ENCODE data around the gene UVRAG.
A peak's percentile ranks its signal among the peaks of the same experiment; 100 is the strongest.
"Not testable (repeated sequence)": the region's sequence is repeated elsewhere in the genome, so short reads cannot be mapped to it uniquely, and the experiment has no call there.

UVRAG gene

GRCh38 chr11:76067099-76067498, 252.1 kb downstream of the UVRAG start:
- TF ChIP-seq FOXP2 (optimal IDR thresholded peaks at IDR 0.05; ENCODE audit: control extremely low read depth, extremely low read length, insufficient read depth) (no peak), POLR2AphosphoS5 (IDR thresholded peaks at IDR 0.05; ENCODE audit: borderline replicate concordance, low read depth, low read length) (no peak), EZH2 (IDR thresholded peaks at IDR 0.05) (no peak)
- no peak overlapping the region for H3K27ac ChIP-seq
- DNase-seq (ENCODE audit: low read depth, low spot score), result no peak

GRCh38 chr11:76069001-76069400, 254.0 kb downstream of the UVRAG start:
- TF ChIP-seq EZH2 (IDR thresholded peaks at IDR 0.05), result no peak
- no peak for TF ChIP-seq POLR2AphosphoS5 (IDR thresholded peaks at IDR 0.05; ENCODE audit: borderline replicate concordance, low read depth, low read length)
- no peak for TF ChIP-seq FOXP2 (optimal IDR thresholded peaks at IDR 0.05; ENCODE audit: control extremely low read depth, extremely low read length, insufficient read depth)
- Histone ChIP-seq H3K4me3 (no peak overlapping the region), H3K36me3 (ENCODE audit: insufficient read depth, low read length) (no peaks in the 10 kb centered on the region)

More at GRCh38 chr11:76067099-76067498, 252.1 kb downstream of the UVRAG start:
- no peak overlapping the region for H3K4me3 ChIP-seq
- H3K36me3 ChIP-seq (ENCODE audit: insufficient read depth, low read length), result no peaks in the 10 kb centered on the region
- no peak overlapping the region for H3K9ac ChIP-seq (ENCODE audit: insufficient read length)
- H3K9me3 ChIP-seq (ENCODE audit: low read depth, low read length), result no peaks in the 10 kb centered on the region

GRCh38 chr11:76071090-76071489, 256.1 kb downstream of the UVRAG start:
- Histone ChIP-seq H3K4me3 (no peak overlapping the region), H3K36me3 (ENCODE audit: insufficient read depth, low read length) (no peaks in the 10 kb centered on the region), H3K9ac (ENCODE audit: insufficient read length) (no peak overlapping the region), H3K27ac (no peak overlapping the region), H3K9me3 (ENCODE audit: low read depth, low read length) (no peaks in the 10 kb centered on the region)
- TF ChIP-seq FOXP2 (optimal IDR thresholded peaks at IDR 0.05; ENCODE audit: control extremely low read depth, extremely low read length, insufficient read depth), result no peak
- no peak for TF ChIP-seq POLR2AphosphoS5 (IDR thresholded peaks at IDR 0.05; ENCODE audit: borderline replicate concordance, low read depth, low read length)
- no peak for TF ChIP-seq EZH2 (IDR thresholded peaks at IDR 0.05)
- DNase-seq (ENCODE audit: low read depth, low spot score), result no peak

More at GRCh38 chr11:76069001-76069400, 254.0 kb downstream of the UVRAG start:
- no peak for DNase-seq (ENCODE audit: low read depth, low spot score)
- H3K9me3 ChIP-seq (ENCODE audit: low read depth, low read length), result no peaks in the 10 kb centered on the region
- H3K27ac ChIP-seq, result no peak overlapping the region
- no peak overlapping the region for H3K9ac ChIP-seq (ENCODE audit: insufficient read length)

GRCh38 chr11:76073724-76074123, 258.7 kb downstream of the UVRAG start:
- Histone ChIP-seq H3K9me3 (ENCODE audit: low read depth, low read length) (no peaks in the 10 kb centered on the region), H3K27ac (no peak overlapping the region), H3K36me3 (ENCODE audit: insufficient read depth, low read length) (no peaks in the 10 kb centered on the region), H3K4me3 (no peak overlapping the region), H3K9ac (ENCODE audit: insufficient read length) (no peak overlapping the region)
- DNase-seq (ENCODE audit: low read depth, low spot score), result no peak
- TF ChIP-seq EZH2 (IDR thresholded peaks at IDR 0.05), result no peak
- TF ChIP-seq POLR2AphosphoS5 (IDR thresholded peaks at IDR 0.05; ENCODE audit: borderline replicate concordance, low read depth, low read length), result no peak
- no peak for TF ChIP-seq FOXP2 (optimal IDR thresholded peaks at IDR 0.05; ENCODE audit: control extremely low read depth, extremely low read length, insufficient read depth)

- Histone ChIP-seq H3K9me3 (ENCODE audit: low read depth, low read length) (no peaks in the 10 kb centered on the region), H3K9ac (ENCODE audit: insufficient read length) (no peak overlapping the region), H3K36me3 (ENCODE audit: insufficient read depth, low read length) (no peaks in the 10 kb centered on the region), H3K27ac (peak overlapping the region; percentile 65; the same call in 1 of the 2 replicates), H3K4me3 (no peak overlapping the region)
- no peak for DNase-seq (ENCODE audit: low read depth, low spot score)
- TF ChIP-seq POLR2AphosphoS5 (IDR thresholded peaks at IDR 0.05; ENCODE audit: borderline replicate concordance, low read depth, low read length) (no peak), FOXP2 (optimal IDR thresholded peaks at IDR 0.05; ENCODE audit: control extremely low read depth, extremely low read length, insufficient read depth) (no peak), EZH2 (IDR thresholded peaks at IDR 0.05) (no peak)
Observed at GRCh38 chr11:76074148-76075095, 259.4 kb downstream of the UVRAG start.

- H3K27ac ChIP-seq, result no peak overlapping the region
- no peaks in the 10 kb centered on the region for H3K36me3 ChIP-seq (ENCODE audit: insufficient read depth, low read length)
- TF ChIP-seq POLR2AphosphoS5 (IDR thresholded peaks at IDR 0.05; ENCODE audit: borderline replicate concordance, low read depth, low read length) (no peak), FOXP2 (optimal IDR thresholded peaks at IDR 0.05; ENCODE audit: control extremely low read depth, extremely low read length, insufficient read depth) (no peak), EZH2 (IDR thresholded peaks at IDR 0.05) (no peak)
- H3K9ac ChIP-seq (ENCODE audit: insufficient read length), result no peak overlapping the region
- H3K4me3 ChIP-seq, result no peak overlapping the region
- no peak for DNase-seq (ENCODE audit: low read depth, low spot score)
- H3K9me3 ChIP-seq (ENCODE audit: low read depth, low read length), result no peaks in the 10 kb centered on the region
Observed at GRCh38 chr11:76075716-76076115, 260.7 kb downstream of the UVRAG start.

GRCh38 chr11:76076253-76076652, 261.2 kb downstream of the UVRAG start:
- not testable (repeated sequence) for DNase-seq (ENCODE audit: low read depth, low spot score); H3K9me3 ChIP-seq (ENCODE audit: low read depth, low read length); H3K27ac ChIP-seq; H3K4me3 ChIP-seq; H3K9ac ChIP-seq (ENCODE audit: insufficient read length); H3K36me3 ChIP-seq (ENCODE audit: insufficient read depth, low read length)

- H3K27ac ChIP-seq, result no peak overlapping the region
- H3K36me3 ChIP-seq (ENCODE audit: insufficient read depth, low read length), result no peaks in the 10 kb centered on the region
- H3K9ac ChIP-seq (ENCODE audit: insufficient read length), result no peak overlapping the region
- no peak for DNase-seq (ENCODE audit: low read depth, low spot score)
- H3K4me3 ChIP-seq, result no peak overlapping the region
- no peaks in the 10 kb centered on the region for H3K9me3 ChIP-seq (ENCODE audit: low read depth, low read length)
- no peak for TF ChIP-seq FOXP2 (optimal IDR thresholded peaks at IDR 0.05; ENCODE audit: control extremely low read depth, extremely low read length, insufficient read depth)
- no peak for TF ChIP-seq POLR2AphosphoS5 (IDR thresholded peaks at IDR 0.05; ENCODE audit: borderline replicate concordance, low read depth, low read length)
- TF ChIP-seq EZH2 (IDR thresholded peaks at IDR 0.05), result no peak
Observed at GRCh38 chr11:76076749-76077148, 261.7 kb downstream of the UVRAG start.
